IMR-90 (cell line): ENCODE results near the gene ZNF488. TPM values are rescaled to one million over a fixed set of nuclear protein-coding genes. Genes with fewer than 3 reads are reported as not detected.
A peak's percentile ranks its signal among the peaks of the same experiment; 100 is the strongest.

Source experiments
- ATAC-seq: fragments of 200-7000 bp; cut with Tn5 transposase; 2 replicates; pipeline ENCODE4 v1.9.1; 2020; ENCODE audit warnings: low read depth, mild to moderate bottlenecking, moderate library complexity
- BruUV-seq: library from RNA; stranded (reverse); fragments of 400-500 nt; replicated peaks from 2 replicates; lab custom pipeline; 2021; lab: Mats Ljungman, UMichigan
- CTCF ChIA-PET: fragments of 300-600 bp; formaldehyde crosslinking; extraction: SDS; loops from one replicate; lab custom pipeline; 2021; ENCODE audit warnings: antibody characterized with exemption; lab: Yijun Ruan, JAX
- POLR2A ChIA-PET: fragments of 300-600 bp; sonication (Branson Sonifier 250); formaldehyde crosslinking; loops from one replicate; lab custom pipeline; 2022; ENCODE audit warnings: antibody characterized with exemption; ENCODE audit not compliant: unreplicated experiment; lab: Charles Lee
- DNase-seq: peaks from one replicate; pipeline ENCODE4 v3.0.0; 2013
- H2AFZ ChIP-seq: replicated peaks from 2 replicates; pipeline ENCODE3; 2013; ENCODE audit warnings: low read length, mild to moderate bottlenecking; ENCODE audit not compliant: poor library complexity
- H2AK5ac ChIP-seq: 2 replicates; pipeline ENCODE4 v1.6.1; 2013; ENCODE audit warnings: low read depth, low read length, inconsistent platforms
- H2AK9ac ChIP-seq: replicated peaks from 2 replicates; pipeline ENCODE3; 2013; ENCODE audit warnings: mild to moderate bottlenecking, low read depth, low read length, moderate library complexity; ENCODE audit not compliant: poor library complexity
- H2BK120ac ChIP-seq: 2 replicates; pipeline ENCODE4 v1.6.1; 2013; ENCODE audit warnings: low read depth, low read length, inconsistent platforms
- H2BK15ac ChIP-seq: 3 replicates; pipeline ENCODE4 v1.6.1; 2013; ENCODE audit warnings: low read depth, low read length, inconsistent platforms
- H2BK20ac ChIP-seq: 2 replicates; pipeline ENCODE4 v1.6.1; 2013; ENCODE audit warnings: low read depth, mild to moderate bottlenecking, inconsistent platforms, low read length, moderate library complexity
- H2BK5ac ChIP-seq: 2 replicates; pipeline ENCODE4 v1.6.1; 2013; ENCODE audit warnings: mild to moderate bottlenecking, low read depth, low read length, inconsistent platforms; ENCODE audit not compliant: poor library complexity, severe bottlenecking
- H3K14ac ChIP-seq: replicated peaks from 2 replicates; pipeline ENCODE4 v1.6.1; 2013; ENCODE audit warnings: low read depth, low read length, inconsistent platforms
- H3K18ac ChIP-seq: 2 replicates; pipeline ENCODE4 v1.6.1; 2013; ENCODE audit warnings: low read depth, low read length, control low read depth
- H3K23ac ChIP-seq: 2 replicates; pipeline ENCODE4 v1.6.1; 2013; ENCODE audit warnings: low read depth, low read length, inconsistent platforms
- H3K27ac ChIP-seq: 2 replicates; pipeline ENCODE4 v1.5.1; 2013; ENCODE audit warnings: mild to moderate bottlenecking, control low read depth, low read length; ENCODE audit not compliant: insufficient read depth
- H3K27me3 ChIP-seq: 2 replicates; pipeline ENCODE4 v1.6.1; 2013; ENCODE audit warnings: low read length; ENCODE audit not compliant: control insufficient read depth, insufficient read depth
- H3K36me3 ChIP-seq: 2 replicates; pipeline ENCODE4 v1.6.1; 2013; ENCODE audit warnings: low read length, mixed read lengths; ENCODE audit not compliant: control insufficient read depth, insufficient read depth
- H3K4ac ChIP-seq: 2 replicates; pipeline ENCODE4 v1.6.1; 2013; ENCODE audit warnings: low read depth, low read length, inconsistent platforms
- H3K4me1 ChIP-seq: 2 replicates; pipeline ENCODE4 v1.6.1; 2013; ENCODE audit warnings: low read length, mixed read lengths; ENCODE audit not compliant: control insufficient read depth, insufficient read depth
- H3K4me2 ChIP-seq: 2 replicates; pipeline ENCODE4 v1.6.1; 2013; ENCODE audit warnings: low read depth, mild to moderate bottlenecking, control low read depth, low read length, moderate library complexity
- H3K4me3 ChIP-seq: 2 replicates; pipeline ENCODE4 v1.5.1; 2013; ENCODE audit warnings: low read depth, mild to moderate bottlenecking, control low read depth, low read length, moderate library complexity; ENCODE audit not compliant: insufficient read depth
- H3K56ac ChIP-seq: 2 replicates; pipeline ENCODE4 v1.6.1; 2013; ENCODE audit warnings: low read length, inconsistent platforms; ENCODE audit not compliant: insufficient read depth; ENCODE audit errors: extremely low read depth
- H3K79me1 ChIP-seq, 2 experiments: 2 replicates each; pipeline ENCODE4 v1.6.1; 2013; ENCODE audit warnings: low read length in 2 of 2, inconsistent platforms in 1 of 2, low read depth in 1 of 2
- H3K9ac ChIP-seq: 2 replicates; pipeline ENCODE4 v1.6.1; 2013; ENCODE audit warnings: low read depth, low read length, control low read depth
- H3K9me1 ChIP-seq: 2 replicates; pipeline ENCODE4 v1.6.1; 2013; ENCODE audit warnings: low read length, inconsistent platforms; ENCODE audit not compliant: insufficient read depth
- H3K9me3 ChIP-seq: 2 replicates; pipeline ENCODE4 v1.6.1; 2013; ENCODE audit warnings: low read length; ENCODE audit not compliant: control insufficient read depth, insufficient read depth
- H4K20me1 ChIP-seq: 2 replicates; pipeline ENCODE4 v1.6.1; 2013; ENCODE audit warnings: low read length, inconsistent platforms; ENCODE audit not compliant: insufficient read depth
- H4K5ac ChIP-seq: 2 replicates; pipeline ENCODE4 v1.6.1; 2013; ENCODE audit warnings: mild to moderate bottlenecking, low read depth, low read length, control low read depth
- H4K8ac ChIP-seq, 2 experiments: 2 replicates each; pipeline ENCODE4 v1.6.1; 2013; ENCODE audit warnings: low read depth in 2 of 2, low read length in 2 of 2, control low read depth in 1 of 2, inconsistent platforms in 1 of 2
- H4K91ac ChIP-seq: 2 replicates; pipeline ENCODE4 v1.6.1; 2013; ENCODE audit warnings: low read depth, low read length, inconsistent platforms; ENCODE audit not compliant: insufficient read depth
- MAFK ChIP-seq: IDR thresholded peaks from 2 replicates; pipeline ENCODE4 v1.6.1; 2012; ENCODE audit warnings: low read depth, low read length, improper control_type of control experiment
- NFE2L2 ChIP-seq: fragments of 150-350 bp; IDR thresholded peaks from 2 replicates; pipeline ENCODE4 v1.6.1; 2016; ENCODE audit warnings: low read depth, mild to moderate bottlenecking, low read length
- WGBS, 2 experiments: methylation state at CpG; one replicate each; pipeline versions ENCODE4 v1.1.5 to v1.1.7; 2013; ENCODE audit warnings: missing lambda C conversion rate in 2 of 2; ENCODE audit not compliant: insufficient read length in 1 of 2; ENCODE audit errors: extremely low coverage in 2 of 2; 5-methylcytosine and 5-hydroxymethylcytosine counted together
- dilution Hi-C: fragments of 300-500 bp; cut with HindIII; formaldehyde crosslinking; loops from one replicate; pipeline ENCODE4 v1.14.3; 2018; ENCODE audit warnings: low sequenced_read_pairs; ENCODE audit not compliant: unreplicated experiment
- in situ Hi-C: fragments of 300-500 bp; cut with MboI; formaldehyde crosslinking; loops from 3 replicates; pipeline ENCODE4 v1.14.3; 2019; ENCODE audit warnings: low sequenced_read_pairs, inconsistent platforms, mixed read lengths
- intact Hi-C: fragments of 100-400 bp; cut with micrococcal nuclease; formaldehyde crosslinking; loops from 2 replicates; pipeline ENCODE4 v1.10.0; 2022
- polyA plus RNA-seq, 3 experiments: library from polyadenylated mRNA; depleted of rRNA; stranded (reverse); fragments of >200 nt; gene quantifications; 2 replicates each; pipeline ENCODE4 v1.2.3, GENCODE V29; 2012; ENCODE audit warnings: low replicate concordance in 1 of 3
- total RNA-seq: library from RNA; depleted of rRNA; stranded (reverse); fragments of >200 nt; gene quantifications from 2 replicates; pipeline ENCODE4 v1.2.3, GENCODE V29; 2012
- TF ChIP-seq, protein P1 (sequence below): fragments of 150-350 bp; IDR thresholded peaks from 2 replicates; pipeline ENCODE4 v1.6.1; 2016; ENCODE audit warnings: low read depth, mild to moderate bottlenecking, low read length, moderate library complexity, borderline replicate concordance

Gene ZNF488
- total and polyA plus RNA-seq, 2 of the 4 experiments (the other 2 are of a cell fraction), result under 0.01 to 0.14 TPM

- H2BK5ac ChIP-seq, result no peak overlapping the region
- ATAC-seq, result no peak
Observed at GRCh38 chr10:47425813-47426419, 41.8 kb upstream of the ZNF488 start.

More at GRCh38 chr10:47425813-47426419, 41.8 kb upstream of the ZNF488 start:
- no peak overlapping the region for H3K56ac ChIP-seq
- no peak overlapping the region for H3K4ac ChIP-seq
- H3K27ac ChIP-seq, result no peak overlapping the region
- H3K27me3 ChIP-seq, result peaks cover 19% of the 10 kb centered on the region
- TF ChIP-seq, protein P1, sequence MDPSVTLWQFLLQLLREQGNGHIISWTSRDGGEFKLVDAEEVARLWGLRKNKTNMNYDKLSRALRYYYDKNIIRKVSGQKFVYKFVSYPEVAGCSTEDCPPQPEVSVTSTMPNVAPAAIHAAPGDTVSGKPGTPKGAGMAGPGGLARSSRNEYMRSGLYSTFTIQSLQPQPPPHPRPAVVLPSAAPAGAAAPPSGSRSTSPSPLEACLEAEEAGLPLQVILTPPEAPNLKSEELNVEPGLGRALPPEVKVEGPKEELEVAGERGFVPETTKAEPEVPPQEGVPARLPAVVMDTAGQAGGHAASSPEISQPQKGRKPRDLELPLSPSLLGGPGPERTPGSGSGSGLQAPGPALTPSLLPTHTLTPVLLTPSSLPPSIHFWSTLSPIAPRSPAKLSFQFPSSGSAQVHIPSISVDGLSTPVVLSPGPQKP, result no peak
- TF ChIP-seq NFE2L2, result no peak
- TF ChIP-seq MAFK, result no peak
- H3K9me3 ChIP-seq, result no peaks in the 10 kb centered on the region
- no peak overlapping the region for H4K5ac ChIP-seq
- intact Hi-C loops (no loop called here), dilution Hi-C loops (no loop called here), in situ Hi-C loops (no loop called here)
- H2AFZ ChIP-seq, result no peak overlapping the region
- POLR2A ChIA-PET, result no interaction called here
- H2BK20ac ChIP-seq, result no peak overlapping the region
- no peak overlapping the region for H2BK15ac ChIP-seq
- no peak overlapping the region for H3K9ac ChIP-seq
- no peak overlapping the region for H4K8ac ChIP-seq
- H3K14ac ChIP-seq, result no peak overlapping the region
- 40% methylated on average over 1 of the region's 4 CpGs; no CpG with 5 or more reads in 1 of the 2 experiments for WGBS, 2 experiments
- no peaks in the 10 kb centered on the region for H3K79me1 ChIP-seq
- no peak for DNase-seq
- no peak overlapping the region for H3K4me3 ChIP-seq
- no peak overlapping the region for H3K23ac ChIP-seq
- H4K20me1 ChIP-seq, result no peaks in the 10 kb centered on the region
- no peaks in the 10 kb centered on the region for H3K9me1 ChIP-seq
- CTCF ChIA-PET, result no interaction called here
- no peaks in the 10 kb centered on the region for H3K36me3 ChIP-seq
- H2AK9ac ChIP-seq, result peak overlapping the region; percentile 65
- no peak overlapping the region for H2BK120ac ChIP-seq
- no peak overlapping the region for H3K4me2 ChIP-seq
- H4K91ac ChIP-seq, result no peak overlapping the region
- H3K4me1 ChIP-seq, result peaks cover 4% of the 10 kb centered on the region
- no peak overlapping the region for H2AK5ac ChIP-seq
- no peak overlapping the region for H3K18ac ChIP-seq
- BruUV-seq, result no TSS peak
